Stomach (tissue), 9 donors: ENCODE results near the gene LY6G5B. TPM values are rescaled to one million over a fixed set of nuclear protein-coding genes. Genes with fewer than 3 reads are reported as not detected.

ENCODE experiments used
- DNase-seq, 2 donors: peaks; one replicate each; pipeline versions ENCODE4 v3.0.0 to v3.0.0-alpha.2; 2013 to 2019
- H3K27ac ChIP-seq, 5 donors: fragments of 200-600 bp in 4 of 5; sonication (generic) in 4 of 5; one replicate each; pipeline ENCODE4 v1.5.1; 2013 to 2019; ENCODE audit warnings: mild to moderate bottlenecking in 1 of 5, moderate library complexity in 1 of 5
- H3K27me3 ChIP-seq, 3 donors: fragments of 200-600 bp; sonication (generic); one replicate each; pipeline ENCODE4 v1.5.1; 2017 to 2019; ENCODE audit warnings: mixed run types in 1 of 3
- H3K36me3 ChIP-seq, 4 donors: fragments of 200-600 bp; sonication (generic); 1 replicate in 3 of 4; 2 replicates in 1 of 4; pipeline ENCODE4 v1.5.1; 2016 to 2019
- H3K4me1 ChIP-seq, 4 donors: fragments of 200-600 bp; sonication (generic); one replicate each; pipeline ENCODE4 v1.5.1; 2016 to 2019
- H3K4me3 ChIP-seq, 4 donors: fragments of 200-600 bp; sonication (generic) in 3 of 4; one replicate each; pipeline ENCODE4 v1.5.1; 2016 to 2019; ENCODE audit warnings: mild to moderate bottlenecking in 1 of 4
- H3K9me3 ChIP-seq, 4 donors: fragments of 200-600 bp; sonication (generic); one replicate each; pipeline ENCODE4 v1.5.1; 2016 to 2019
- EP300 ChIP-seq: sonication (generic); formaldehyde crosslinking; IDR thresholded peaks from one replicate; pipeline ENCODE4 v1.6.1; 2017; ENCODE audit warnings: antibody characterized with exemption
- POLR2A ChIP-seq, 4 donors: fragments of 450-650 bp; IDR thresholded peaks; one replicate each; pipeline ENCODE4 v1.6.1; 2016; ENCODE audit warnings: antibody characterized with exemption in 4 of 4, control low read depth in 2 of 4, mild to moderate bottlenecking in 1 of 4, moderate library complexity in 1 of 4
- POLR2AphosphoS5 ChIP-seq, 3 donors: sonication (generic); formaldehyde crosslinking; IDR thresholded peaks; one replicate each; pipeline ENCODE4 v1.6.1; 2016; ENCODE audit warnings: antibody characterized with exemption in 3 of 3
- WGBS, 5 donors: extraction: QIAGEN DNeasy Blood & Tissue Kit in 3 of 5; methylation state at CpG; one replicate each; pipeline versions ENCODE4 v1.1.5 to v1.1.7; 2013 to 2018; 5-methylcytosine and 5-hydroxymethylcytosine counted together
- intact Hi-C: fragments of 100-400 bp; cut with DNase I; formaldehyde crosslinking; loops from one replicate; pipeline ENCODE4 v1.15.1; 2023; ENCODE audit warnings: low total_unique reads
- polyA plus RNA-seq, 3 donors: library from polyadenylated mRNA; stranded (reverse); fragments of 200-250 nt; gene quantifications; one replicate each; pipeline ENCODE4 v1.2.3, GENCODE V29; 2013
- total RNA-seq, 5 donors: library from RNA; depleted of rRNA; stranded (reverse); fragments of >200 nt; gene quantifications; one replicate each; pipeline versions ENCODE4 v1.1.0 to v1.2.3, GENCODE V29; 2014 to 2016
- TF ChIP-seq, protein P1 (sequence below), 7 experiments: fragments of 450-650 bp in 4 of 7; fragments of 200-600 bp in 3 of 7; sonication (generic) in 3 of 7; IDR thresholded peaks; one replicate each; pipeline ENCODE4 v1.5.1; 2016 to 2019; ENCODE audit warnings: antibody characterized with exemption in 7 of 7, control low read depth in 2 of 7, mild to moderate bottlenecking in 1 of 7
- donor health status: healthy with polysubstance abuse.
- donor health status: Bipolar disorder and iron deficiency.
- donor health status: healthy.

LY6G5B gene
- total and polyA plus RNA-seq, 8 donors = 0.44 to 17.1 (median 4.7) TPM; not detected in 1

DNA sequence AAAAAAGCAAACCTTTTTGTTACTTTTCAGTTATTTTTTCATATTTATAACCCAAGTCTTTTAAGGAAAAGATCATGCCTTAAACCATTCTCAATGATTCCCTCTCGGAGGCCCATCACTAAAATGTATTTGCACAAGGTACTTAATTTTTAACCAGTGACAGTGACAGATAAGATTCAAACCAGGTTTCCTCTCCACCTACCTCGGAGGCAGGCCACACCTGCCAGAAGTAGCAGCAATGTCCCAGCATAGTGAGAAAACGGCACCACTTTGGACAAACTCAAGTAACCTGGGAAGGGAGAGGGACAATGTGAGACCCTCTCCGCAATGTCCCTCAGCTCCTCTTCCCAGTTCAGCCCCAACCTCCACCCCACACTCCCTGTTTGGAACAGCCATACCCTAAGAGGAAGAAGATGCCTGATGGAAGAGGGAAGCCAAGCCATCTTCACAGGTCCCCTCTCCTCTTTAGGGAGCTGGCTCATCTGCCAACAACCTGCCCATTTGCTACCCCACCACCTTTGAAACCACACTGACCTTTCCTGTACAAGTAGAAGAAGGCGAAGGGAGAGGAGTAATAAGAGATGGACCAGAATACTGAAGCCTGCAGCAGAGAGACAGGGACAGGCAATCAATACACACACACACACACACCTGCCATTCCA lies 31.1 kb downstream of the LY6G5B start:
- no peaks in the 10 kb centered on the region for H3K9me3 ChIP-seq
- intact Hi-C loops = no loop called here
- H3K4me3 ChIP-seq = peak overlapping the region in 2 of 4 donors; percentile 63 to 83
- 61 to 82% (median 70%) methylated on average over 5 of the region's 5 CpGs for WGBS, 5 donors
- peak overlapping the region in 1 of 5 donors; percentile 51 for H3K27ac ChIP-seq
- TF ChIP-seq POLR2AphosphoS5 (IDR thresholded peaks at IDR 0.05) = no peak
- peaks cover 11 to 44% (median 26%) of the 10 kb centered on the region in 4 donors for H3K4me1 ChIP-seq
- DNase-seq = no peak
- H3K36me3 ChIP-seq = peaks cover 15 to 52% (median 46%) of the 10 kb centered on the region in 4 donors
- H3K27me3 ChIP-seq = no peaks in the 10 kb centered on the region

DNA sequence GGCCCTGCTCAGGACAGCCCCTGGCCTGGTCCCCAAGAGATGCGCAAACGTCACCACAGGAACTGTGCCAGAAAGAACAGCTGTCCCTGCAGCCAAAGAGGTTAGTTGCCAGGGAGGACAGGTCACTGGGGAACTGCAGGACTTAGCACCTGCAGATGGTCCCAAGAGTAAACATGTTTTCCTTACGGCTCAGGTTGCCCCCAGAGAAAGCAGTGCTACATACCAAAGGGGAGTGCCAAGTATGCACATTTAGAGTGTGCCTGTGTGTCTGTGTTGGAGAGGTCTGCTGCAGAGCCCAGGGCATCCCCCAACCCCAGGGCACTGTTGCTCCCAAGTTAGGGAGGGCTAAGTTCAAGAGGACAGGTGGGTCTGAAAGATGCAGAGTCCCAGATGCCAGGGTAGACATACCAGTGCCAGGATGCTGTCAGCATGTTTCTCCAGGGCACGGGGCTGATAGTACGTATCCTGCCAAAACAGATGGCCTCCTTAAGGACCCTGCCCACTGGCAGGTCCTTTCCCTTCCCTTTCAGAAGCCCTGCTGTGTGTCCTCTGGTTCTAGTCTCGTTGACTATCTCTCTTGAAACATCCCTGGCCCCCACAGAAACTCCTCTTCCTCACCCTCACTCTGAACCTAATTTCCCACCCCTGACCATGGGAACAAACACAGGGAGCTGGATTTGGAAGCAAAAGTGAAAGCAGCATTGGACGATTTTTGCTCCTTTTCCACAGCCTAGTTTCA lies 32.1 kb downstream of the LY6G5B start:
- Histone ChIP-seq H3K4me1 (peaks cover 11 to 44% (median 26%) of the 10 kb centered on the region in 4 donors), H3K36me3 (peaks cover 7 to 42% (median 37%) of the 10 kb centered on the region in 4 donors), H3K4me3 (peak overlapping the region; percentile 63 to 83 (median 70)), H3K27ac (peak overlapping the region; percentile 22 to 99 (median 97)), H3K9me3 (no peaks in the 10 kb centered on the region), H3K27me3 (no peaks in the 10 kb centered on the region)
- 16 to 27% (median 24%) methylated on average over 7 of the region's 7 CpGs for WGBS, 5 donors
- DNase-seq = peak in 1 of 2 donors; percentile 45
- TF ChIP-seq EP300 (no peak), POLR2AphosphoS5 (IDR thresholded peaks at IDR 0.05) (no peak), POLR2A (IDR thresholded peaks at IDR 0.05) (no peak)
- TF ChIP-seq, protein P1, sequence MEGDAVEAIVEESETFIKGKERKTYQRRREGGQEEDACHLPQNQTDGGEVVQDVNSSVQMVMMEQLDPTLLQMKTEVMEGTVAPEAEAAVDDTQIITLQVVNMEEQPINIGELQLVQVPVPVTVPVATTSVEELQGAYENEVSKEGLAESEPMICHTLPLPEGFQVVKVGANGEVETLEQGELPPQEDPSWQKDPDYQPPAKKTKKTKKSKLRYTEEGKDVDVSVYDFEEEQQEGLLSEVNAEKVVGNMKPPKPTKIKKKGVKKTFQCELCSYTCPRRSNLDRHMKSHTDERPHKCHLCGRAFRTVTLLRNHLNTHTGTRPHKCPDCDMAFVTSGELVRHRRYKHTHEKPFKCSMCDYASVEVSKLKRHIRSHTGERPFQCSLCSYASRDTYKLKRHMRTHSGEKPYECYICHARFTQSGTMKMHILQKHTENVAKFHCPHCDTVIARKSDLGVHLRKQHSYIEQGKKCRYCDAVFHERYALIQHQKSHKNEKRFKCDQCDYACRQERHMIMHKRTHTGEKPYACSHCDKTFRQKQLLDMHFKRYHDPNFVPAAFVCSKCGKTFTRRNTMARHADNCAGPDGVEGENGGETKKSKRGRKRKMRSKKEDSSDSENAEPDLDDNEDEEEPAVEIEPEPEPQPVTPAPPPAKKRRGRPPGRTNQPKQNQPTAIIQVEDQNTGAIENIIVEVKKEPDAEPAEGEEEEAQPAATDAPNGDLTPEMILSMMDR (IDR thresholded peaks at IDR 0.05) = no peak
- intact Hi-C loops = no loop called here

DNA sequence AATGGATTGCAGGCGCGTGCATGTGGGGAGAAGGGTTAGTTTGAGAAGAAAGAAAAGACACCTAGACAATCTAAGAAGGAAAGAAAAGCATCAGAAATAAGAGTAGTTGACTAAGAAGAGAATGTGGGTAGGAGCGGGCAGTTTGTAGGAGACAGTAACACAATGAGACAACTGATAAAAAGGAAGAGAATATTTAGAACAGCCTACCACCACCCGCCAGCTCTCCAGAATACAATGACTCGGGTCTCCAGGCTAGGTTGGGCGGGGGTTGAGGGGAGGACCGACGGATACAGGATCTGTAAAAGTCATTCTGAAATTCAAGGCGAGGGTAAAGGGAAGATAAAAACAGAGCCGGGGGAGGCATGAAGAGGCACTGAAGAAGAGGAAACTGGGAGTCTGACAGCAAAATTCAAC lies 32.6 kb downstream of the LY6G5B start:
- H3K36me3 ChIP-seq = peaks cover 5 to 37% (median 31%) of the 10 kb centered on the region in 4 donors
- WGBS, 5 donors = 0 to 1% (median 1%) methylated on average over 10 of the region's 10 CpGs
- peak overlapping the region; percentile 63 to 83 (median 70) for H3K4me3 ChIP-seq
- no peaks in the 10 kb centered on the region for H3K9me3 ChIP-seq
- H3K4me1 ChIP-seq = peaks cover 11 to 44% (median 26%) of the 10 kb centered on the region in 4 donors
- TF ChIP-seq, protein P1 (IDR thresholded peaks at IDR 0.05) = no peak
- TF ChIP-seq POLR2A (IDR thresholded peaks at IDR 0.05) (no peak), POLR2AphosphoS5 (IDR thresholded peaks at IDR 0.05) (no peak), EP300 (no peak)
- no peak for DNase-seq
- H3K27me3 ChIP-seq = no peaks in the 10 kb centered on the region
- peak overlapping the region; percentile 94 to 99 (median 97) for H3K27ac ChIP-seq
- intact Hi-C loops = no loop called here

DNA sequence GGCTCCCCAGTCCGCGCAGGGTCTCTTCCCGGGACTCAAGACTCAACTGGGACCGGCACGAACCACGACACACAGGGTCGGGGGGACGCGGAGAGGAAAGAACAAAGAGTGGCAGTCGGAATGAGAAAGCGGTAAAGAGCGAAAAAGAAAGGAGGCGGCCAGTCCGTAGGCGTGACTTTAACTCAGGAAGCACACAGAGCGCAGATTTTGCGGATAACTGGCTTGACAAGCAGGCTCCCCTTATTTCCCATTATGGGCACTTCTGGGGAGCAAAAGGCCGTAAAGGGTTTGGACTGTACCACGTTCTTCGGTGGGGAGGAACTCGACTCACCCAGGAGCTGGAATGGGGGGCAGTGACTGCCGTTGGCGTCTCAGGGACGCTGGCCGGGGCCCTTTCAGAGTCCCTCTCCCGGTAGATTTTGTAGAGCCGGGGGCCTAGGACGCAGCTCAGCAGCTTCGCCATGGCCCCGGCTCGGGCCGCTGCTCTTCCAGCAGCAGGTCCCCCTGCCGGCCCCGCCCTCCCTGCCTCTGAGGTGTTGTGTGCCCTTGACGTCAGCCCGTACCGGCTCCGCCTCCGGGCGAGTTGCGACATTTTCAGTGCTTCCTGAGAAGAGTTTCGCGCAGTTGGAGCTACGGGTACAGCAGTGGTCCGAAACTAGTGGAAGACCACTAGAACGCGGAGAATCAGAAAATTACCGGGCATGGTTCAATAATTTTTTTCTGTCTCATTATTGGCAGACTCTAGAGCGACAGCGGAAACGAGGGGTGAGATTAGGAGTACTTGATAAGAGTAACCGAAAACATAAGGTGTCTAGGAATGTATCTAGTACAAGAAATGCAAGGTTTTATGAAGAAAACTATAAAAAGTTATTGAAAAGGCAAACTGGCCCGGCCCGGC lies 33.3 kb downstream of the LY6G5B start, which contains the start of gene ABHD16A:
Gene ABHD16A, minus strand, starts transcription at position 506 of the 898 bp plus-strand sequence. Its CDS starts 43 bp downstream, at position 463.
- H3K27ac ChIP-seq = peak within 1 kb of the TSS; percentile 94 to 99 (median 97)
- H3K36me3 ChIP-seq = peaks cover 5 to 30% (median 27%) of the 10 kb centered on the region in 4 donors
- no peaks in the 10 kb centered on the region for H3K9me3 ChIP-seq
- TF ChIP-seq EP300 (no peak), POLR2A (IDR thresholded peaks at IDR 0.05) (peak in 2 of 4 donors; percentile 92 to 94), POLR2AphosphoS5 (IDR thresholded peaks at IDR 0.05) (peak; percentile 96 to 98 (median 98))
- TF ChIP-seq, protein P1 (IDR thresholded peaks at IDR 0.05) = peak in 2 of 7 experiments; percentile 11 to 24
- peaks cover 11 to 44% (median 26%) of the 10 kb centered on the region in 4 donors for H3K4me1 ChIP-seq
- H3K27me3 ChIP-seq = no peaks in the 10 kb centered on the region
- peak within 1 kb of the TSS; percentile 63 to 83 (median 70) for H3K4me3 ChIP-seq
- intact Hi-C loops = no loop called here
- peak; percentile 99 to 100 for DNase-seq
- WGBS, 5 donors = 0 to 1% (median 1%) methylated on average over 41 to 54 of the region's 54 CpGs
